ENCODE data around the gene RASGRF1. TPM values are rescaled to one million over a fixed set of nuclear protein-coding genes. Genes with fewer than 3 reads are reported as not detected.

Gene RASGRF1
- total and polyA plus RNA-seq, 7 donors = 0.14 to 1.2 (median 0.58) TPM; not detected in 1

DNA sequence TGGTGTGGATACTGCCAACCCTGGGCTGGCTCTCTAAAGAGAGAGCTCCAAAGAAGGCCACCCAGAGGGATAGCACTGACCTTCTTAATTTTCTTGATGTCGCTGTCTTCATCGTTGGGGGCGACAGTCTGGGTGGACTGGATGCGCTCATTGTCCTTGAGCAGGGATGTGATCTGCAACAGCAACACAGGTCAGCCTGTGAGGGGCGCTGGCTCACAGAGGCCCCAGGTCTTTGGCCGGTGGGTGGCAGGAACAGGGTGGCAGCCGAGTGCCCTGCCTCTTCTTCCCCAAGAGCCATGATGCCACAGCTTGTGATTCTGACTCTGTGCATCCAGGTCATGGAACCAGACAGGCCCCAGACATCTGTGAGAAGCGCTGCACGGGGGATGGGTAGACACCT is 41.2 kb downstream of the RASGRF1 start:
- no peaks in the 10 kb centered on the region for H3K36me3 ChIP-seq
- intact Hi-C loops (cut with DNase I) = no loop called here
- no peak for DNase-seq
- H3K9me3 ChIP-seq = no peaks in the 10 kb centered on the region
- no peaks in the 10 kb centered on the region for H3K27me3 ChIP-seq
- H3K4me3 ChIP-seq = no peak overlapping the region
- peaks cover 0 to 6% (median 0%) of the 10 kb centered on the region in 4 donors for H3K4me1 ChIP-seq
- 87 to 90% methylated on average over 9 of the region's 9 CpGs for WGBS, 2 donors
- TF ChIP-seq POLR2AphosphoS5 (IDR thresholded peaks at IDR 0.05) (no peak), EP300 (IDR thresholded peaks at IDR 0.05) (no peak), POLR2A (IDR thresholded peaks at IDR 0.05) (no peak)
- TF ChIP-seq, protein P1, sequence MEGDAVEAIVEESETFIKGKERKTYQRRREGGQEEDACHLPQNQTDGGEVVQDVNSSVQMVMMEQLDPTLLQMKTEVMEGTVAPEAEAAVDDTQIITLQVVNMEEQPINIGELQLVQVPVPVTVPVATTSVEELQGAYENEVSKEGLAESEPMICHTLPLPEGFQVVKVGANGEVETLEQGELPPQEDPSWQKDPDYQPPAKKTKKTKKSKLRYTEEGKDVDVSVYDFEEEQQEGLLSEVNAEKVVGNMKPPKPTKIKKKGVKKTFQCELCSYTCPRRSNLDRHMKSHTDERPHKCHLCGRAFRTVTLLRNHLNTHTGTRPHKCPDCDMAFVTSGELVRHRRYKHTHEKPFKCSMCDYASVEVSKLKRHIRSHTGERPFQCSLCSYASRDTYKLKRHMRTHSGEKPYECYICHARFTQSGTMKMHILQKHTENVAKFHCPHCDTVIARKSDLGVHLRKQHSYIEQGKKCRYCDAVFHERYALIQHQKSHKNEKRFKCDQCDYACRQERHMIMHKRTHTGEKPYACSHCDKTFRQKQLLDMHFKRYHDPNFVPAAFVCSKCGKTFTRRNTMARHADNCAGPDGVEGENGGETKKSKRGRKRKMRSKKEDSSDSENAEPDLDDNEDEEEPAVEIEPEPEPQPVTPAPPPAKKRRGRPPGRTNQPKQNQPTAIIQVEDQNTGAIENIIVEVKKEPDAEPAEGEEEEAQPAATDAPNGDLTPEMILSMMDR (IDR thresholded peaks at IDR 0.05) = no peak
- no peak overlapping the region for H3K27ac ChIP-seq

DNA sequence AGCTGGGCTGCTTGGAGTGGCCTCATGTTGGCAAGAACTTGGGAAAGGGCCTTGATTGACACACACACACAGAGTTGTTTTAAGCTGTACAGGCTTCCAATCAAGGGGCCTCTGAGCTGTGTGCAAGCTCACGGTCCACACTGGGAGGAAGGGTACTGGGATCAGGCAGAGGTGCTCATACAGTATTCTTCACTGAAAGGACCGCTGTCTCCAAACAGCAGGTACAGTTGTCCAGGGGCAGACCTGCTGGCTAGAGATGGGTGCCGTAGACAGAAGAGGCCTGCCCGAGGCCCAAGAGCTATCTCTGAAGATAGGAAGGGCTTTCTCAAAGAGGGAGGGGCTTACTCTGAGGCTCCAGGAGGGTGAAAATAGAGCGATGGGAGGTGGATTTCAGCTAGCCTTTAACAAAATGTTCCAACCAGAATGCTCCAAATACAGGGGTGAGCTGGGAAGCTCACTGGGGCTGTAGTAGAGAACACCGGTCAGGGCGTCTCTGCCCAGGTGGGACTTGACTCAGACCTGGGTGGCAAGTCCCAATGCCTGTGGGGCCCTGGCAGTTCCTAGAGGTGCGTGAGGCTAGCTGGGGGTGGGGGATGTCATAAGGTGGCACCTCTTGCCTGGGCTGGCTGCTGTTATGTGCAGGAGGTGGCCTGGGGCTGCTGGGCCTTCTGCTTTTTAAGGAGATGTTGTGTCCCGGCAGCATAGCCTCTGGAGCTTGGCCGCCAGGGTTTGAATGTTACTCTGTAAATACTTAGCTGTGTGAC is 42.7 kb downstream of the RASGRF1 start:
- TF ChIP-seq POLR2A (IDR thresholded peaks at IDR 0.05) (no peak), EP300 (IDR thresholded peaks at IDR 0.05) (no peak), POLR2AphosphoS5 (IDR thresholded peaks at IDR 0.05) (no peak)
- TF ChIP-seq, protein P1 (IDR thresholded peaks at IDR 0.05) = no peak

GRCh38 chr15:79046691-79047404 is 43.7 kb downstream of the RASGRF1 start:
- TF ChIP-seq POLR2A (IDR thresholded peaks at IDR 0.05) = no peak
- no peak for TF ChIP-seq EP300 (IDR thresholded peaks at IDR 0.05)
- TF ChIP-seq POLR2AphosphoS5 (IDR thresholded peaks at IDR 0.05) = no peak
- TF ChIP-seq, protein P1 (IDR thresholded peaks at IDR 0.05) = no peak
- DNase-seq = no peak
- intact Hi-C loops (cut with DNase I) = no loop called here
- Histone ChIP-seq H3K36me3 (no peaks in the 10 kb centered on the region), H3K9me3 (peaks cover 0 to 11% (median 2%) of the 10 kb centered on the region in 4 donors), H3K27me3 (no peaks in the 10 kb centered on the region), H3K4me1 (peaks cover 0 to 4% (median 0%) of the 10 kb centered on the region in 4 donors), H3K4me3 (no peak overlapping the region), H3K27ac (no peak overlapping the region)
- WGBS, 2 donors = 85 to 88% methylated on average over 19 of the region's 19 CpGs

More for the DNA sequence above, 42.7 kb downstream of the RASGRF1 start:
- 84 to 90% methylated on average over 10 of the region's 10 CpGs for WGBS, 2 donors
- Histone ChIP-seq H3K36me3 (no peaks in the 10 kb centered on the region), H3K4me1 (peaks cover 0 to 6% (median 0%) of the 10 kb centered on the region in 4 donors), H3K4me3 (no peak overlapping the region), H3K27me3 (no peaks in the 10 kb centered on the region), H3K9me3 (peaks cover 0 to 5% (median 2%) of the 10 kb centered on the region in 4 donors), H3K27ac (no peak overlapping the region)
- peak; percentile 56 for DNase-seq
- intact Hi-C loops (cut with DNase I) = no loop called here

DNA sequence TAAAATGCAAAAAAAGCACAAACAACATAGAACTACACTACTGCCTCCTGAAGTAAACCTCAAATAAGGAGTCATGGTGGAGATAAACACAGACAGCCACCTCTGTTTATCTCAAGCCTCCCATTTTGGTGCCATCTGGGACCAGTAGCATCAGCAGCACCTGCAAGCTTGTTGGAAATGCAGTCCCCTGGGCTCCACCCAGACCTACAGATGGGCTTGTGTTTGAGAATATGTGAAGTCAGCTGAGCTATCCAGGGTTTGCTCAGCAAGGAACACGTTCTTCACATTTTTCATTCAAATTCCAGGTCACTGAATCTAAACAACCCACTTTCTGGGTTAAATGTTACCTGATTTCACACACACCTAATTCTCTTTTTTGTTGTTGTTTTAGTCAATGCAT is 45.5 kb downstream of the RASGRF1 start:
- Histone ChIP-seq H3K27ac (no peak overlapping the region), H3K4me3 (no peak overlapping the region), H3K9me3 (peaks cover 0 to 11% (median 2%) of the 10 kb centered on the region in 4 donors), H3K36me3 (no peaks in the 10 kb centered on the region), H3K4me1 (no peaks in the 10 kb centered on the region), H3K27me3 (no peaks in the 10 kb centered on the region)
- intact Hi-C loops (cut with DNase I) = no loop called here
- WGBS, 2 donors = 32 to 61% methylated on average over 1 of the region's 1 CpG
- TF ChIP-seq, protein P1 (IDR thresholded peaks at IDR 0.05) = no peak
- no peak for TF ChIP-seq EP300 (IDR thresholded peaks at IDR 0.05)
- no peak for TF ChIP-seq POLR2AphosphoS5 (IDR thresholded peaks at IDR 0.05)
- TF ChIP-seq POLR2A (IDR thresholded peaks at IDR 0.05) = no peak
- no peak for DNase-seq
